Bronchial epithelial cell (primary cell): Measurements from ENCODE around the gene CLIP3. TPM values are rescaled to one million over a fixed set of nuclear protein-coding genes. Genes with fewer than 3 reads are reported as not detected.

Experiments used
- DNase-seq: peaks from one replicate; pipeline ENCODE4 v3.0.0-alpha.2; 2010; ENCODE audit warnings: low read depth
- FAIRE-seq: peaks from 2 replicates; lab custom pipeline; 2011; peaks lifted over from hg19 to GRCh38; lab: Jason Lieb, UNC
- H3K27me3 ChIP-seq: 2 replicates; pipeline ENCODE4 v1.5.1; 2011; ENCODE audit warnings: low read length; ENCODE audit not compliant: control insufficient read depth, insufficient read depth
- H3K36me3 ChIP-seq: 2 replicates; pipeline ENCODE4 v1.5.1; 2011; ENCODE audit warnings: low read length; ENCODE audit not compliant: control insufficient read depth, insufficient read depth
- H3K4me3 ChIP-seq: 2 replicates; pipeline ENCODE4 v1.5.1; 2011; ENCODE audit warnings: mild to moderate bottlenecking, low read depth, low read length, control low read depth
- CTCF ChIP-seq: IDR thresholded peaks from 2 replicates; pipeline ENCODE4 v1.5.1; 2011; ENCODE audit warnings: mild to moderate bottlenecking, moderate library complexity, low read length, control low read depth, inconsistent platforms; ENCODE audit not compliant: insufficient read depth, severe bottlenecking
- total RNA-seq: library from RNA; depleted of rRNA; stranded (reverse); fragments of >200 nt; gene quantifications from 2 replicates; pipeline ENCODE4 v1.2.1, GENCODE V29; 2014

Gene CLIP3
- total RNA-seq, 1 donor from 2014 or later, result under 0.01 TPM

- no peak overlapping the region for H3K4me3 ChIP-seq
- no peaks in the 10 kb centered on the region for H3K27me3 ChIP-seq
- no peak for TF ChIP-seq CTCF
- FAIRE-seq (no peak), DNase-seq (no peak)
- no peaks in the 10 kb centered on the region for H3K36me3 ChIP-seq
These were observed 26.7 kb upstream of the CLIP3 start for GRCh38 chr19:36059180-36059910.

GRCh38 chr19:36058481-36059179, 26.0 kb upstream of the CLIP3 start:
- DNase-seq, result no peak
- no peaks in the 10 kb centered on the region for H3K27me3 ChIP-seq
- no peak for FAIRE-seq
- TF ChIP-seq CTCF, result no peak
- no peak overlapping the region for H3K4me3 ChIP-seq
- no peaks in the 10 kb centered on the region for H3K36me3 ChIP-seq

- H3K4me3 ChIP-seq, result peak within 1 kb of the TSS; percentile 61
- FAIRE-seq (no peak), DNase-seq (no peak)
- TF ChIP-seq CTCF, result no peak
- no peaks in the 10 kb centered on the region for H3K36me3 ChIP-seq
- no peaks in the 10 kb centered on the region for H3K27me3 ChIP-seq
These were observed 22.3 kb upstream of the CLIP3 start, which contains the start of gene WDR62 for GRCh38 chr19:36054733-36055686. Gene WDR62 (plus strand): TSS chr19:36054897. CDS start chr19:36054972, 75 bp downstream.

GRCh38 chr19:36054119-36054732, 21.6 kb upstream of the CLIP3 start, which contains the start of gene THAP8:
Gene THAP8 (minus strand): TSS chr19:36054285. CDS start chr19:36054217, 68 bp downstream.
- peak; percentile 60 for TF ChIP-seq CTCF
- no peaks in the 10 kb centered on the region for H3K36me3 ChIP-seq
- DNase-seq (peak; percentile 95), FAIRE-seq (no peak)
- H3K4me3 ChIP-seq, result peak within 1 kb of the TSS; percentile 61
- H3K27me3 ChIP-seq, result no peaks in the 10 kb centered on the region

GRCh38 chr19:36051637-36052036, 19.0 kb upstream of the CLIP3 start:
- no peak overlapping the region for H3K4me3 ChIP-seq
- TF ChIP-seq CTCF, result no peak
- FAIRE-seq (no peak), DNase-seq (no peak)
- no peaks in the 10 kb centered on the region for H3K36me3 ChIP-seq
- H3K27me3 ChIP-seq, result no peaks in the 10 kb centered on the region
